ENCODE results near the gene RTEL1.

Gene RTEL1

DNA sequence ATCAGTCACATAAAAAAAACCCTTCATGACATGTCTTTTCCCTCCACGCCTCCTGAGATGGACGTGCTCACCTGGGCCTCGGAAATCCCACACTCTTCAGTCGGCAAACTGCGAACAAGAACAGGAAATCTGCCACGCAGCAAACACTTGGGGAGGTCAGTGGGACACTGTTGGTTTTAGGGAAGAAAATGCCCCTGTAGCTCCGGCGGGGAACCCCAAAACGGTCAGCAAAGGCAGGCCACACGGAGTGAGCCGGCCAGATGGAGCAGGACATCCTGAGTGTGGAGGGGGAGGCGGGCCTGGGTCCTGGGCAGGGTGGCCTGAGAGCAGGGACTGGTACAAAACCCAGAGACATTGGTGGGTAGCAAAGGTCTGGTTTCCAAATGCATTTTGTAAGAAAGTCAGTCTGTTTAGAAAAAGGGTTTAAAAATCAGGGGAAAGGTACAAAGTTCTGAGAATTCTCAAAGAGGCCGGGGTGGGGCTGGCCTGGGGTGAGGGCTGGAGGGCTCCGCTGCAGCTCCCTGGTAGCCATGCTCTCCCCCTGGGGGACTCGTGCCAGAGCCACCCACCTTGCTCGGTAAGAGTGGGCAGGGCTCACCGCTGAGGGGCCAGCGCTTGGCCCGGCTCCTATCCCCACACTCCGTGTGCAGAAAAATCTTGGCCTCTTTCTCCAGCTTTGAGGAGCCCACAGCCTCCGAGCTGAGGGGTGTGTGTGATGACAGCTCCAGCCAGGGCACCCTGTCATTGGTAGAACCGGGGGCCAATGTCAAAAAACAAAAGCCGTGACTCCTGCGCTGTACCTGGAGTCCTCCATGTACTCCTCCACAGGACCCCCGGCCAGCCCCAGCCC, 86.7 kb downstream of the RTEL1 start:
- Mint-ChIP-seq H3K4me3 (no peak overlapping the region), H3K27ac (no peak overlapping the region), H3K36me3 (peaks cover 5% of the 10 kb centered on the region), H3K4me1 (peaks cover 9% of the 10 kb centered on the region), H3K9me3 (no peaks in the 10 kb centered on the region), H3K27me3 (no peaks in the 10 kb centered on the region)
- CTCF ChIA-PET: no interaction called here
- DNase-seq: no peak

DNA sequence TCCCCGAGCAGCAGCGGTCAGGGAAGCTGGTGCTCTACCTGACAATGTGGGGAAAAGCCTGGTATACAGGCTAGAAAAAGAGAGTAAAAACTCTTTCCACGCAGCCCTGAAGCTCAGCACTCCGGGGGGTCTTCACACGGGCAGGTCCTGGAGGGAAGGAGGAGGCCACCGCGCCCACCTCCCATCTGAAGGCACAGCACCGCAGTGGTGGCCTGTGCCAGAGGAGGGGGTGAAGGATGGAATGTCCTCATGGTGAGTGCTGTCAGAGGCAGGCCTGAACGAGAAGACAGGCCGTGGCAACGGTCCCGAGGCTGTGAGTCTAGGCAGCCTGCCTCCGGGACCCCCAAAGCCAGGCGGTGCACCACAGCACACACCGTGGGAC, 87.3 kb downstream of the RTEL1 start:
- no peaks in the 10 kb centered on the region for H3K9me3 Mint-ChIP-seq
- H3K27me3 Mint-ChIP-seq: no peaks in the 10 kb centered on the region
- CTCF ChIA-PET: no interaction called here
- H3K4me1 Mint-ChIP-seq: peaks cover 13% of the 10 kb centered on the region
- H3K4me3 Mint-ChIP-seq: no peak overlapping the region
- no peak overlapping the region for H3K27ac Mint-ChIP-seq
- H3K36me3 Mint-ChIP-seq: peaks cover 5% of the 10 kb centered on the region
- no peak for DNase-seq
